Astrocyte of the cerebellum (primary cell): Measurements from ENCODE around the gene NOSIP.

ENCODE experiments used
- DNase-seq: peaks from one replicate; pipeline ENCODE4 v3.0.0-alpha.2; 2011; ENCODE audit warnings: low read depth
- H3K4me3 ChIP-seq: 2 replicates; pipeline ENCODE4 v1.5.1; 2011; ENCODE audit warnings: mild to moderate bottlenecking, low read depth, low read length, moderate library complexity
- in situ Hi-C: cut with HindIII; loops from 2 replicates; pipeline ENCODE4 v1.10.0; 2017; ENCODE audit warnings: low sequenced_read_pairs
- TF ChIP-seq, protein P1 (sequence below): IDR thresholded peaks from 2 replicates; pipeline ENCODE4 v1.5.1; 2012; ENCODE audit warnings: low read length, low read depth, moderate library complexity, mild to moderate bottlenecking; ENCODE audit errors: missing control alignments

Gene NOSIP

DNA sequence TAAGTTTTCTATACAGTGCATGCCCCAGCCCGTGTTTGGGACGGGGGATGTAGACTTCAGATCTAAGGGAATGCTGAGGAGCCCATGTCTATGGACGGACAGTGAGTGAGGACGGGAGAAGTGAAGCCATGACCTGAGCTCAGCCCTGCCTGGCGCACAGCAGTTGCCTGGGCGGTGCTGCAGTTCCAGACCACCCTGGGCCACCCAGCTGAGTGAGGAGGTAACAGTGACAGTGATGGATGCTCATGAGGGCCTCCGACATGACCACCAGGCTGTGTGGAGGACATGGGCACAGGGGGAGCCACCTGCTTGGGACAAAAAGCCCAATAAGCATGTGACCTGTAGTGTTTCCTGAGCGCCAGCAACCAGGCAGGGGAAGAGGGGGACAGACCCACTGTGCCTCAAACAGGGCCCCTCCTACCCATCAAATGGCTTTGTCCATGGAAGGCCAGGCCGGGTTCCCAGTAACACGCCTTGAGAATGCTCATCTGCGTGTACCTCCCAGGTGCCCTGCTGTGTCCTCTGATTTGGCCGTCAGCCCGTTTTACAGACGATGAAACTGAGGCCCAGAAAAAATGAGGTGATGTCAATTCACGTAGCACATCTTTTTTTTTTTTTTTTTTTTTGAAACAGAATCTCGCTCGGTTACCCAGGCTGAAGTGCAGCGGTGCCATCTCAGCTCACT is 22.6 kb downstream of the NOSIP start:
- in situ Hi-C loops, result no loop called here

DNA sequence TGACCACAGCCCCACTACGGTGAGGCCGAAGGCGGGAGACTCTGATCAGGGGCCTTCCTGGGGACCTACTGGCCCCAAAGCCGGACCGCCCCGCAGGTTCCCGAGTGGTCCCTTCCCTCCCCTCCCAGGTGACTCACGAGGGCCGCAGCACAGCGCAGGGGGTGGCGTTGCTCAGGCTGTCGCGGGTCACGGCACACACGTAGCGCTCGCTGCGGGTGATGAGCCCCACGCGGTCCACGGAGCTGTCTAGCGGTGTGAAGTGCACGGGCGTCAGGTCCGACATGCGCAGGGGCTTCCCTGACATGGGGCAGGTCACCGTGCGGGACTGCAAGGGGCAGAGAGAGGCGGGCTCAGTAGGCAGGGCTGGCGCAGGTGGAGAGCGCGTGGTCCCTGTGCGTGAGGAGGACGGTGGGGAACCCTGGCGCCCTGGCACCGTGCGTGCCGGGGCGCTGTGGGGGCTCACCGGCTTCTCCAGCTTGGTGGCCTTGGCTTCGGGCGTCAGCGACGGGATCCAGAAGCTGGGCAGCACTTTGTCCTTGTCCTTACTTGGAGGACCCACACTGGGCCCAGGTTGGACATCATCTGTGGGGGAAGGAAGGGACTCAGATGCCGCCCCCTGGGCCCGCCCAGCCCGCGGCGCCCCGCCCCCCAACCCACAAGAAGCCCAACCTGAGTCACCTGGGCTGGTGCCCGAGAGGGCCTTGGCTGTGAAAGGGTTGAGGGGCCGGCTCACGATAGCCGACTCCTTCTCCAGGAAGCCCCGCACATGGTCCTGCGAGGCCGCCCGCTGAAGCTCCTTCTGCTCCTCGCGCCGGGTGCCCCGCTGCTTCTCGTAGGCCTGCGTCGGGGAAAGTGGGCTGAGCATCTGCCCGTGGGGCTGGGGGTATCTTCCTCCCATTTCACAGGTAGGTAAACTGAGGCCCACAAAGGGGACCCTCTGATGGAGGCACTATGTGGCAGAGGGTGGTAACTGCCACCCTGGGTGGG is 23.7 kb downstream of the NOSIP start:
- TF ChIP-seq, protein P1, sequence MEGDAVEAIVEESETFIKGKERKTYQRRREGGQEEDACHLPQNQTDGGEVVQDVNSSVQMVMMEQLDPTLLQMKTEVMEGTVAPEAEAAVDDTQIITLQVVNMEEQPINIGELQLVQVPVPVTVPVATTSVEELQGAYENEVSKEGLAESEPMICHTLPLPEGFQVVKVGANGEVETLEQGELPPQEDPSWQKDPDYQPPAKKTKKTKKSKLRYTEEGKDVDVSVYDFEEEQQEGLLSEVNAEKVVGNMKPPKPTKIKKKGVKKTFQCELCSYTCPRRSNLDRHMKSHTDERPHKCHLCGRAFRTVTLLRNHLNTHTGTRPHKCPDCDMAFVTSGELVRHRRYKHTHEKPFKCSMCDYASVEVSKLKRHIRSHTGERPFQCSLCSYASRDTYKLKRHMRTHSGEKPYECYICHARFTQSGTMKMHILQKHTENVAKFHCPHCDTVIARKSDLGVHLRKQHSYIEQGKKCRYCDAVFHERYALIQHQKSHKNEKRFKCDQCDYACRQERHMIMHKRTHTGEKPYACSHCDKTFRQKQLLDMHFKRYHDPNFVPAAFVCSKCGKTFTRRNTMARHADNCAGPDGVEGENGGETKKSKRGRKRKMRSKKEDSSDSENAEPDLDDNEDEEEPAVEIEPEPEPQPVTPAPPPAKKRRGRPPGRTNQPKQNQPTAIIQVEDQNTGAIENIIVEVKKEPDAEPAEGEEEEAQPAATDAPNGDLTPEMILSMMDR, result no peak
- in situ Hi-C loops, result no loop called here
- no peak for DNase-seq
- H3K4me3 ChIP-seq, result no peak overlapping the region

More for the DNA sequence above, 22.6 kb downstream of the NOSIP start:
- H3K4me3 ChIP-seq, result no peak overlapping the region
- TF ChIP-seq, protein P1, result no peak
- DNase-seq, result no peak

DNA sequence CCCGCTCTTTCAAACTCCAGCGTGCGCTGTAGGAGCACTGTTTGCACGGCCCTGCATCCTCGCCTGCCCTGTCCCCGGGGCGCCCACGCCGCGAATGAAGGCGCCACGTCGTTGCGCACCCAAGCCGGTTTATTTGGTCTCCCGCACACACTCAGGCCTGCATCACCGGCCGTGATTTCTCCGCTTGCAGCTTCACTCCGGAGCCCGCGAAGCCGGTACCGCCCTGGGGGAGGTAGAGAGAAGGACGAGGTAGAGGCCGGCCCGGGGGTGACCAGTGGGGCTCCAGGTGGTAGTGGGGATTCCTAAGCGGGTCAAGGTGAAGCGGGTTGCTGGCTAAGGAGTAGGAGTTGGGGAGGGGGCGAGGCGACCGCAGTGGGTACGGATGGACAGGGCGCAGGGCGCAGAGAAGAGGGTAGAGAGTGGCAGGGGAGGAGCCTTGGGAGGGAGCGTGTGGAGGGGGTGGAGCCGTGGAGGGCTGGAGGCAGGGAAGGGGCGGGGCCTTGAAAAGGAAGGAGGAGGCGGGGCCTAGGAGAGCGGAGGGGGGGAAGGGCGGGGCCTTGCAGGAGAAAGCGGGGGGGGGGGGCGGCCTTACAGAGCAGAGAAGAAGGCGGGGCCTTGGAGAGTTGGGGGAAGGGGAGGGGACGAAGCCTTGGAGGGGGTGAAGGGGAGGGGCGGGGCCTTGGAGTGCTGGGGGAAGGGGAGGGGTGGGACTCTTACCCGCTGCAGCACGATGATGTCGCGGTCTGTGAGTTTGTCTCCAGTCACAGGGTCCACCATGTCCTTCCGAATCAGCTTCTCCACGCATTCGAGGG is 24.6 kb downstream of the NOSIP start:
- in situ Hi-C loops, result no loop called here

DNA sequence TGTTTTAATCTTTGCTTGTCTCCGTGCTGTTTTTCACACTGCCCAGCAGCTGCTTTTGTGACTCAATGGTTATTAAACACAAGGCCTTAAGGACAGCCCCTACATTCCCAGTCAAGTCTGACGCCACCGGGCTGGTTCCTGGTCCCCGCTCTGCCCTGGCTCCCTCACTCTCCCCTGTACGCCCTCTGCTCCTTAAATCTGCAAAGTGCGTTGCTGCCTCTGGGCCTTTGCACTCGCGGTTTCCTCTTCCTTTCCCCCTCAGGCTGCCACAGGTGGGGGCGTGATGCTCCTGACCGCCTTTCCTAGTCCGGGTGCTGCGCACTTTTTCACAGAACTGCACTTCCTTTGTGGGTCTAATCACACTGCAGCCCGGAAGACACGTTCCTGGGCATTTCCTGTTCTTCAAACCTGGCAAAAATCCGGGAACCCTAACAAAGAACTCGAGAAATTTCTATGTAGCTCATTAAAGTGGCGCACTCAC is 25.6 kb downstream of the NOSIP start:
- H3K4me3 ChIP-seq, result no peak overlapping the region
- no peak for DNase-seq
- TF ChIP-seq, protein P1, result no peak
- in situ Hi-C loops, result no loop called here

More for the DNA sequence above, 24.6 kb downstream of the NOSIP start:
- no peak overlapping the region for H3K4me3 ChIP-seq
- DNase-seq, result peak; percentile 9
- TF ChIP-seq, protein P1, result no peak

DNA sequence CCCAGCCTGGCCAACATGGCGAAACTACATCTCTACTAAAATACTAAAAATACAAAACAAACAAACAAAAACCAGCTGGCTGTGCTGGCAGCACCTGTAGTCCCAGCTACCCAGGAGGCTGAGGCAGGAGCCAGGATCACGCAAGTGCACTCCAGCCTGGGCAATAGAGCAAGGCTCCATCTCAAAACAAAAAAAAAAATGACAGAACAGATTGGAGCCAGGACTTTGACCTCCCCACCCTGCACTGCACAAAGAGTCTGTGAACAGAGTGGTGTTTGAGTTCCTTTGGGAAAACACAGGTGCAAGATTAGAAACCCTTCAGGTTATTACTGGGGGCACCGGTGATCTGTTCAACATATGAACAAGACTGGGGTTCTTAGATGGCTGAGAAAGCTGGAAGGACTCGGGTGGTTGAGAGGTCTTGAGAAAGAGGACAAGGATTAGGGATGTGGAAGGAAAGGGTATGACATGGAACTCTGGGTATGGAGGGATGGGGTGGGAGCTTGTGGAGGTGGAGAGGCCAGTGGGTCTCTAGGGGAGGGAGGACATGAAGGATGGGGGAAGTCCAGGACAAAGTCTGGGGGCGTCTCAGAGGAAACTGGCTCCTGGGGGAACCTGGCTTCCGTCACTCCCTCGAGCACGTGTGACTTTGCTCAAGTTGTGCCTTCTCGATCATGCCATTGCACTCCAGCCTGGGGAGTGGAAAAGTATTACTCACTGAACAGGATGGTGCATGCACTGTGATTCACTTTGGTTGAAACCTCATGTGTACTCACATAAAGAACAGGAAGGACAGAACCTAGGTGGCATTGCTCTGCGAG is 26.7 kb downstream of the NOSIP start:
- TF ChIP-seq, protein P1, result no peak
- in situ Hi-C loops, result no loop called here
- no peak overlapping the region for H3K4me3 ChIP-seq
- DNase-seq, result peak; percentile 8
